Inflammatory macrophage treated with lipopolysaccharide for 4 hours (primary cell): ENCODE results near the gene MBD3L4.
"Not testable (repeated sequence)": the region's sequence is repeated elsewhere in the genome, so short reads cannot be mapped to it uniquely, and the experiment has no call there.

Experiments used
- DNase-seq: peaks from one replicate; pipeline ENCODE4 v3.0.0-alpha.2; 2020

The MBD3L4 gene

DNA sequence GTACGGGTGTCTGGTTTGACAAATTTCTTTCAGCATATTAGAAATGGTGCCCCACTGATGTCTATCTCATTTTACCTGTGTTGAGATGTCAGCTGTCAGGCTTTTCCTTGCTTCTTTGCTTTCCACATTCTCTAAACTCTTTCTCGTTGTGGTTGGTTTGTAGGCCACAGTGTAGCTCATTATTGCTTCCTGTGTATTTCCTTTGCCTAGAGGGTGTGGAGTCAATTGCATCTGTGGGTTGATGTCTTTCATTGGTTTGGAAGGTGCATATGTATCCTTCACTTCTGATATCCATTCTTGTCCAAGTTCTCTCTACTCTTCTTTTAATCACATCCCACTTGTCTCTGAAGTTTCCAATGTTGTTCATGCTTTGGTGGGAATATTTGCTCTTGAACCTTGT is 1.6 kb upstream of the MBD3L4 start:
- DNase-seq, result not testable (repeated sequence)

DNA sequence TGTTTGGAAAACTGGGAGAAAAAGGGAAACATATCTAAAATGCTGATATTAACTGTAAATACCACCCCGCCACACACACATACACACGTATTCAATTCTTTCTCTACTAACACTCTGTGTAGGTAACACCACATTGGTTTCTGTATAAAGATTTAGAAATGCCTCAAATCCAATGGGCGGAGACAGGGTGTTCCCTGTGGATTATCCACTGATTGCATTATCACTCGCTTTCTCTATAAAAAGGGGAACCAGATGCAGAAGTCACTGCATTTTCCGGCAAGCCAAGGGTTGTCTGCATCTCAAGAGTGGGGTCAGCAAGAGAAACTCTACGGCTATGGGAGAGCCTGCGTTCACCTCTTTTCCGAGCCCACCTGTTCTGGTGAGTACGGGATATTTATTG is 9.7 kb downstream of the MBD3L4 start, which contains the start of gene MBD3L5:
Gene MBD3L5, plus strand, starts transcription at position 301 of the 400 bp plus-strand sequence. Its CDS starts 34 bp downstream, at position 335.
- DNase-seq, result not testable (repeated sequence)

GRCh38 chr19:7028790-7029189 is 11.2 kb downstream of the MBD3L4 start:
- not testable (repeated sequence) for DNase-seq

DNA sequence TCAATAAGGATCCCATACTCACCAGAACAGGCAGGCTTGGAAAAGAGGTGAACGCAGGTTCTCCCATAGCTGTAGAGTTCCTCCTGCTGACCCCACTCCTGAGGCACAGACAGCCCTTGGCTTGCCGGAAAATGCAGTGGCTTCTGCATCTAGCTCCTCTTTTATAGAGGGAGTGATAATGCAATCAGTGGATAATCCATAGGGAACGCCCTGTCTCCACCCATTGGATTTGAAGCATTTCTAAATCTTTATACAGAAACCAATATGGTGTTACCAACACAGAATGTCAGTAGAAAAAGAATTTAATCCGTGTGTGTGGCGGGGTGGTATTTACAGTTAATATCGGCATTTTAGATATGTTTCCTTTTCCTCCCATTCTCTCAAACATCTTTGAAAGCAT is 18.6 kb downstream of the MBD3L4 start, which contains the start of gene MBD3L2B:
Gene MBD3L2B, minus strand, starts transcription at position 101 of the 400 bp plus-strand sequence. Its CDS starts 34 bp downstream, at position 67.
- DNase-seq, result not testable (repeated sequence)

- no peak for DNase-seq
Observed at GRCh38 chr19:7018828-7019227, 21.2 kb downstream of the MBD3L4 start.

- DNase-seq, result peak; percentile 85
Observed at GRCh38 chr19:7013678-7014077, 26.3 kb downstream of the MBD3L4 start.

- DNase-seq, result no peak
Observed at GRCh38 chr19:7010722-7011593, 29.0 kb downstream of the MBD3L4 start.

GRCh38 chr19:7007859-7008258 is 32.1 kb downstream of the MBD3L4 start:
- DNase-seq, result no peak

DNA sequence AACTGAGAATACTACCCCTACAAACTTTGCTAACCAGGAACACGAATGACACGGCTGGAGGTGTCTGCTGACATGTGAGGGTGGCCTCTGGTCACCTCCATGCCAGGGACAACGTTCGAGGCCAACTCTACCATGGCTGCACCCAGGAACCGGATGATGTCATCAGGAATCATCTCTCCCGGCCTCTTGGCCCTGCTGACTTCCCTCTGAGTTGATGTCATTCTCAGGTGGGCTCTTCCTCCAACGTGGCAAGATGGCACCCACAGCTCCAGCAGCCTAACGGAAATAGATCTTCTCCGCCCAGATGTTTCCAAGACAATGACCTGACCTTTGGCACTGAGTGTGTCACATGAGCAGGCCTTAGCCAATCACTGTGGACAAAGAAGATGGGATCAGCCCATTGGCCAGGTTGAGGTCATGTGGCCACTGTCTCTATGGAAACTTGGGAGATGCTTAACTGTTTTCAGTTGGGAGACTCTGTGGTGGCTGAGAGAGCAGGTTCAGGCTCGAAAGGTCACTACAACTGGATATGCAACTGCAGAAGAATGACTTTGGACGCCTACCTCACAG is 33.8 kb downstream of the MBD3L4 start:
- DNase-seq, result no peak

DNA sequence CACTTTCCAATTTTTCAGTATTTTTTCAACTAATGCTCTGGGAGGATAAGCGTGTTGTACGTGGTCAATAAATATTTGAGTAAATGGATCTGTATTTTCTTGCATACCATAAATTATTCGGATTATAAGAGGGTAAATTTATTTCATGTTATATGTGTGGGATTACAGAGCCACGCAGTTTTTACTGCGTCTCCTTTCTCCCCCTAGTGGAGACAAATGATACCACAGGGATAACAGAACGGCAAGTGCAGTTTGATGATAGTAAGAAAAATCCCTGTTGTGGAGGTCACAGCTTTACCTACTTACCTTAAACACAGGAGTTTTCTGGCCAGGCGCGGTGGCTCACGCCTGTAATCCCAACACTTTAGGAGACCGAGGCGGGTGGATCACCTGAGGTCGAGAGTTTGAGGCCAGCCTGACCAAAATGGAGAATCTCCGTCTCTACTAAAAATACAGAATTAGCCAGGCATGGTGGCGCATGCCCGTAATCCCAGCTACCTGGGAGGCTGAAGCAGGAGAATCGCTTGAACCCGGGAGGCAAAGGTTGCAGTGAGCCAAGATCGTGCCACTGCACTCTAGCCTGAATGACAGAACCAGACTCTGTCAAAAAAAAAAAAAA is 35.6 kb downstream of the MBD3L4 start:
- peak; percentile 46 for DNase-seq

- peak; percentile 69 for DNase-seq
Observed at GRCh38 chr19:7000816-7001215, 39.2 kb downstream of the MBD3L4 start.

DNA sequence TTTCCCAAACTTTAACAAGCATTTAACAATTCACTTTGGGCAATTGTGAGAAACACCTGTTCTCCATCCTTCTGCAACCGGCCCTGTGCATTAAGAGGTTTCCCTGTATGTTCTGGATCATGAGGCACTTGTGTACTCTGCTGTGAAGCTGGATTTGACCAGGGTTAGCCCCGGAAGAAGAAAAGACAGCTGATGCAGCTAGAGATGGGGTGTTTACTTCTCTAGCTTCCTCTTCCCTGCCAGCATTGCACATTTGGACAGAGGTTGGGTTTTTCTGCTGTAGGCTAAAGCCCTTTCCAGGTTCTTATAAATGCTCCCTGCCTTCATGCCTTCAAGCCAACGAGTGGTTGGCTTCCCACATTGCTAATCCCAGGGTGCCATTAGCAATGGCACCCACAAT is 39.6 kb downstream of the MBD3L4 start:
- peak; percentile 32 for DNase-seq

- peak; percentile 83 for DNase-seq
Observed at GRCh38 chr19:6999933-7000332, 40.0 kb downstream of the MBD3L4 start.

DNA sequence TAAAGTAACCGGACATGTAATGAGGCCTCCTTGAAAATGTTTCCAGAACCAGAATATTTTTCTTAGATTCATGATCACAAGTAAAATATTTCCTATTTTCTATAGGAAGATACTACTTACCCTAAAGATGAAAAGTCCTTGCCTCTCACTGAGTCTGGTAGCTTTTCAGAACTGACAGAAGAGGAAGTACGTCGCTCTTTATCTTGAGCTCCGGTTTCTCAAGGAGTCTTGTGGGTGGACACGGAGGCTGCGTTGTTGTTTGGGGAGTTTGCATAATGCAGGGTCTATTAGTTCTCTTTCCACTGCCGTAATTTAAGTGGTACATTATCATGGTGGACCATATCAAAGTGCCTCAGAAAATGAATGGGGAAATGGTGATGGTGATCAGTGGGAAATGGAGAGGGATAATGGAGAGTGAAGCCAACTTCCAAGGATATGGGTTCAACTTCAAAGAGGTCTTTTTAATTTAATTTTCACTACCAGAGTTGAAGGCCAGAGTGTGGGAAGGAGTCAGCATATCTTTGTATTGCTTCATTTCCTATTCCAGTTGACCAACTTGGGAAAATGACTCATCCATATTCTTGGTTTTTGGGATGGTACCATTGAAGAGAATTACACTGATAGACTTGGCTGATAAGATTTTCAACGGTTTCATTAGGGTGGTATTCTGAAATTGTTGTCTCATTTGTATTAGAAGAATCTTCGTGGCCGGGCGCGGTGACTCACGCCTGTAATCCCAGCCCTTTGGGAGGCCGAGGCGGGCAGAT is 42.1 kb downstream of the MBD3L4 start:
- DNase-seq, result peak; percentile 89

- DNase-seq, result no peak
Observed at GRCh38 chr19:6996810-6997209, 43.2 kb downstream of the MBD3L4 start.

DNA sequence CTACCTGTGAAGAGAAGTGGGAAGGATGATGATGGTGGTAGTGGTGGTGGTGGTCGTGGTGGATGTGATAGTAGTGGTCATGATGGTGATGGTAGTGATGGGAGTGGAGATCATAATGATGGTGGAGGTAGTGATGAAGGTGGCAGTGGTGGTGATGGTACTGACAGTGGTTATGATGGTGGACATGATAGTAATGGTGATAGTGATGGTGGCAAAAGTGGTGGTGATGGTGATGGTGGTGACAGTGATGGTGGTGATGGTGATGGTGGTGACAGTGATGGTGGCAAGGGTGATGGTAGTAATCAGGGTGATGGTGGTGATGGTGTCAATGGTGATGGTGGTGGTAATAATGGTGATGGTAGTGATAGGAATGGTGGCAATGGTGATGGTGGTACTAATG is 44.9 kb downstream of the MBD3L4 start:
- no peak for DNase-seq

DNA sequence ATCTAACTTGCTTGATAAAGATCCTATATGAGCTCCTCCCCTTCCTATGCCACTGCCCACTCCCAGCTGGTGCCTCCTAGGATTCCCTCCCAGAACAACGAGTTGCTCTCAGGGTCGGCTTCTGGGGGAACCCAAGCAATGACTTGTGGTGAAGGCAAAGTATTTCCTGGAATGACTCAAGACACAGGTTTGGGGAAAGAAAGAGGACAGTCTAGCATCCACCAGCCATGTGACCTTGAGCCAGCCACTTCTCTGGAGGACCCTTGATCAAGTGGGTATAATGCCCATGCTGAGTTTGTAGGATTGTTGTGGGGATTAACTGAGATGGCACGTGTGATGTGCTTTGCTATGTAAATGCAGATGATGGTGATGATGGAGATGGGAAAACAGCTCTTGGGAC is 51.7 kb downstream of the MBD3L4 start:
- DNase-seq, result no peak

GRCh38 chr19:6987850-6988249 is 52.1 kb downstream of the MBD3L4 start:
- DNase-seq, result peak; percentile 90
